Endodermal cell (in vitro differentiated cells): ENCODE data around the gene RNU1-3. TPM values are rescaled to one million over a fixed set of nuclear protein-coding genes. Genes with fewer than 3 reads are reported as not detected.
A peak's percentile ranks its signal among the peaks of the same experiment; 100 is the strongest.
"Not testable (repeated sequence)": the region's sequence is repeated elsewhere in the genome, so short reads cannot be mapped to it uniquely, and the experiment has no call there.

ENCODE experiments used
- DNase-seq: peaks from one replicate; pipeline ENCODE4 v3.0.0-alpha.2; 2017
- H3K27ac ChIP-seq: 2 replicates; pipeline ENCODE4 v1.5.1; 2013; ENCODE audit warnings: mild to moderate bottlenecking, low read depth, low read length, moderate library complexity
- H3K27me3 ChIP-seq: 2 replicates; pipeline ENCODE4 v1.6.1; 2013; ENCODE audit warnings: mild to moderate bottlenecking, low read length, moderate library complexity; ENCODE audit not compliant: insufficient read depth, control insufficient read depth, poor library complexity, severe bottlenecking
- H3K36me3 ChIP-seq: 2 replicates; pipeline ENCODE4 v1.7.0; 2013; ENCODE audit warnings: mild to moderate bottlenecking, low read length, moderate library complexity; ENCODE audit not compliant: control insufficient read depth, insufficient read depth
- H3K4me1 ChIP-seq: one replicate; pipeline ENCODE4 v1.7.0; 2013; ENCODE audit warnings: low read length; ENCODE audit not compliant: control insufficient read depth, insufficient read depth
- H3K4me3 ChIP-seq: 2 replicates; pipeline ENCODE4 v1.5.1; 2013; ENCODE audit warnings: mild to moderate bottlenecking, low read length, moderate library complexity
- H3K9ac ChIP-seq: 2 replicates; pipeline ENCODE4 v1.6.1; 2013; ENCODE audit warnings: mild to moderate bottlenecking, low read length, moderate library complexity; ENCODE audit not compliant: poor library complexity, severe bottlenecking; ENCODE audit errors: extremely low read depth
- H3K9me3 ChIP-seq: 2 replicates; pipeline ENCODE4 v1.6.1; 2013; ENCODE audit warnings: mild to moderate bottlenecking, low read length, moderate library complexity; ENCODE audit not compliant: control insufficient read depth
- H3K27ac Mint-ChIP-seq: 2 replicates; pipeline ENCODE4 v1.8.0; 2020; ENCODE audit warnings: mixed read lengths
- H3K27me3 Mint-ChIP-seq: 2 replicates; pipeline ENCODE4 v1.8.0; 2021; ENCODE audit warnings: mild to moderate bottlenecking, mixed read lengths; ENCODE audit not compliant: insufficient read depth
- H3K36me3 Mint-ChIP-seq: 2 replicates; pipeline ENCODE4 v1.8.0; 2020; ENCODE audit warnings: low read depth, mixed read lengths
- H3K4me1 Mint-ChIP-seq: 2 replicates; pipeline ENCODE4 v1.8.0; 2020; ENCODE audit warnings: mixed read lengths
- H3K4me3 Mint-ChIP-seq: 2 replicates; pipeline ENCODE4 v1.8.0; 2020; ENCODE audit warnings: mild to moderate bottlenecking, moderate library complexity, mixed read lengths
- H3K9me3 Mint-ChIP-seq: 2 replicates; pipeline ENCODE4 v1.8.0; 2020; ENCODE audit warnings: mild to moderate bottlenecking, mixed read lengths
- WGBS, 2 experiments: methylation state at CpG; one replicate each; pipeline versions ENCODE4 v1.1.5 to v1.1.7; 2013; ENCODE audit warnings: missing lambda C conversion rate in 2 of 2, mixed read lengths in 1 of 2; ENCODE audit not compliant: insufficient coverage in 1 of 2, insufficient read length in 1 of 2; 5-methylcytosine and 5-hydroxymethylcytosine counted together
- total RNA-seq, 2 donors: library from RNA; stranded (reverse); fragmentation: NEBNext Ultra II Directional in 1 of 2; extraction: Animal tissue kit (Norgen Biotek cat#: 25700) in 1 of 2; gene quantifications; 2 replicates in 1 of 2; 3 replicates in 1 of 2; pipeline ENCODE4 v1.2.1, GENCODE V29; 2021

The RNU1-3 gene
- total RNA-seq, 2 donors from 2014 or later: 2,483 to 3,611 TPM

DNA sequence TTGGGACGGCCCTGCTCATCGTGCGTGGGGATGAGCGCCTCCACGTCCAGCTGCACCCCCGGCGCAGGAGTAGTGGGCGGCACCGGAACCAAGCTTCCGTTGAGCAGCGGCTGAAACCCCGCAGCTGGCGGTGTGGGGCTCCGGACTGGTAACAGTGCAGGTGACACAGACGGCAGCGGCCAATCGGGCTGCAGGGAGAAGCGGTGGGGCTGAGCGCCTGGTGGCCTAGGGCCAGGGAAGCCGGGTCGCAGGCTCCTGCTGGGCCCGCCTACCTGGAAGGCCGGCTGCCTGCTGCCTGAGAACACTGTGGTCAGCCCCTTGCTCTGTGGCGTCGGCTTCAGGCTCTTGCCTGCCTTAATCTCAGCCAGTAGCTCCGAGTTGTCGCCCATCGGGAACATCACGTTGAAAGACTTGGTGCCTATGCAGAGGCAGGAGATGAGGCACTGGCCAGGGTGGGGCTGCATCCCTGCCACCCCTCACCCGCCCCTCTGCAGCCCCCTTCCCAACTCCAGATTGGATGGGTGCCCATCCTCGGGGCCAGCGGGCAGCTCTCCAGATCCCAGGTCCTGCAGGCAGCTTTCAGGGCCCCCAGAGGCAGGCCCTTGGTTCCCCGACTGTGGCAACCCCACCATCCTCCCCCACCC, 29.9 kb upstream of the RNU1-3 start:
- 65 to 85% methylated on average over 4 to 26 of the region's 33 CpGs for WGBS, 2 experiments
- not testable (repeated sequence) for H3K4me3 ChIP-seq, H3K27ac ChIP-seq, H3K9ac ChIP-seq, H3K27ac Mint-ChIP-seq, H3K4me1 Mint-ChIP-seq, H3K4me3 Mint-ChIP-seq, H3K36me3 ChIP-seq, H3K36me3 Mint-ChIP-seq, H3K4me1 ChIP-seq, H3K9me3 Mint-ChIP-seq, H3K9me3 ChIP-seq
- peaks cover 14% of the 10 kb centered on the region for H3K27me3 Mint-ChIP-seq
- H3K27me3 ChIP-seq: peaks cover 19% of the 10 kb centered on the region
- DNase-seq: peak; percentile 72

DNA sequence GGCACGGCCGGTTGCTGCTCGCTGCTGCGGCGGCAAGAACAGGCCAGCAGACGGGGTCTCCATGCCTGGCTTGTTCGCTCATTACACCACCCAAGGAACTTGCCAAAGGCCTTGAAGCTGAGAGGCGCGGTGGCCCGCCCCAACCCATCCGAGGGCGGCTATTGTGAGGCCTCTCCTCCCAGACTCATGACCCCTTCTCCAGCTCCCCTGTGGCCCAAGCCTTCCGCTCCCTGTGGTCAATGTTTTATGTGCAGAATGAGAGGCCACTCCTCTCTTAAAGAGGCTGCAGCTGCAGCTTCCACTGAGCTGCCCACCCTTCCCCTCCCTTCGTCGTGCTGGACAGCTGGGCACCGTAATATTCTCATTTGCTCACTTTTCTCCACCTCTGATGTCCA, 27.6 kb upstream of the RNU1-3 start:
- H3K27ac ChIP-seq, H3K9me3 Mint-ChIP-seq, H3K4me1 ChIP-seq, H3K36me3 Mint-ChIP-seq, H3K4me1 Mint-ChIP-seq, H3K27ac Mint-ChIP-seq, H3K4me3 Mint-ChIP-seq, DNase-seq, H3K9me3 ChIP-seq, H3K9ac ChIP-seq, H3K36me3 ChIP-seq, H3K4me3 ChIP-seq: not testable (repeated sequence)
- no CpG with 5 or more reads among the region's 16 CpGs for WGBS, 2 experiments
- H3K27me3 ChIP-seq: peaks cover 20% of the 10 kb centered on the region
- peaks cover 12% of the 10 kb centered on the region for H3K27me3 Mint-ChIP-seq

DNA sequence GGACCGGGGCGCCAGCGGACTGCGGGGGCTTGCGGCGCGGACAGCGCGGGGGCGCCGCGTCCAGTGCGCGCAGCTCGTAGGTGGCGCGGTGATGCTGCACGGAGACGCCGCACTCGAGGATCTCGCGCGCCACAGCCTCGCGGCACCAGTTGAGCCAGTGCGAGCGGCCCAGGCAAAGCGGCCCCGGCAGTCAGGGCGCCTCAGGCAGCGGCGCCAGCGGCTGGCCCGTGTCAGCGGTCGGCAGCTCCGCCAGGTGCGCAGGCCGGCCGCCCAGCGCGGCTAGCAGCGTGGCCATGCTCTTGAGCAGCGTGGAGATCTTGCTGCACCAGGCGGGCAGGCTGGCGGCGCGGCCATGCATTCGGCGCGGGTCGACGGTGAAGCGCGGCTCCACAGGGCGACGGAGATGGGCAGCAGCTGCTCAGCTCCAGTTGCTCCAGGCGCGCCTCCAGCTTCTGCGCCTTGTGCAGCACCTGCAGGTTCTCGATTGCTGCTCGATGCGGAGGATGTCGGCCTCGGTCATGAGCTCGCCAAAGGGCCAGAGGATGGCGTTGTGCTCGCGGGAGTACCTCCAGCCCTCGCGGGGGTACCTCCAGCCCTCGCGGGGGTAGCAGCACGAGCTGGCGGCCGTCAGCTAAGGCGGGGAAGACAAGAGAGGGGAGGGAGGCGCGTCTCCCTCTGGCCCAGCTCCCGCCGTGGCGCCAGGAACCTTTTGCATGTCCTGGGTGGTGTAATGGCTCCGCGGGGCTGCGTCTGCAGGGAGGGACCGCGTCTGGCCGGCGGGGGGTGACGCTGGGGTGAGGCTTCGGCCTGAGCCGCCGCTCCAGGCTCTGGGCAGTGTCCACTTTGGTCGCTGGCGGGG, 26.9 kb upstream of the RNU1-3 start:
- H3K36me3 ChIP-seq, H3K4me1 Mint-ChIP-seq, H3K36me3 Mint-ChIP-seq, H3K9me3 ChIP-seq, H3K4me3 ChIP-seq, H3K4me1 ChIP-seq, DNase-seq, H3K4me3 Mint-ChIP-seq, H3K27ac Mint-ChIP-seq, H3K9me3 Mint-ChIP-seq, H3K9ac ChIP-seq, H3K27ac ChIP-seq: not testable (repeated sequence)
- H3K27me3 ChIP-seq: peaks cover 20% of the 10 kb centered on the region
- WGBS, 2 experiments: 1% methylated on average over 25 of the region's 96 CpGs; no CpG with 5 or more reads in 1 of the 2 experiments
- H3K27me3 Mint-ChIP-seq: peaks cover 12% of the 10 kb centered on the region

DNA sequence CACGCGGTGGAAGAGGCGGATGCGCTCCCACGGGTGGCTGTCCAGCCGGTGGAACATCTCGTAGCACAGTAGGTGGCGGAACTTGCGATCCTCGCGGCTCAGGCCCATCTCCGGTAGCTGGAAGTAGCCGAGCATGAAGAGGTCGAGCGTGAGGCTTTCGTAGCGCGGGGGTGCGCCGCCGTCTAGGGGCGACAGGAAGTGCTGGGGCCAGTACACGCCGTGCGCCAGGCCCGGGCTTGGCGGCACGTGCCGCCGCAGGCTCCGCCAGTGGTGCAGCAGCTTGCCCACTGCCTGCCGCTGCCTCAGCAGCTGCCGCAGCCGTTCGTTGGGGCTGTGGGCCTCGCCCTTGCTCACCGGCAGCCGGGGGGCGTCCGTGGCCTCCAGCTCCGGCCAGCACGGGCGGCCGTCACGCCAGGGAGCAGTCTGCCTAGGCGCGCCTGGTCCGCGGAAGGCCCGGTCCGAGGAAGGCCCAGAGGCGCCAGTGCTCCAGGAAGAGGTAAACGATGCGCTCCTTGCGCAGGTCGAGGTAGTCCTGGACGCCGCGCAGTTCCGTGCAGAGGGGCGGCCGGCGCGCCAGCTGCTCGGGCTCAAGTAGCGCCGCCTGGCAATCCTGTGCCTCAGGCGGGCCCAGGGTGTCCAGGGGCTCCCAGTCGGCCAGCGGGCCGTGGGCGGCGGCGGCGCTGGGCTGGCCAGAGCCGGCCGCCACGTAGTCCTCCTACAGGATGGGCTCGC, 26.1 kb upstream of the RNU1-3 start:
- H3K4me1 Mint-ChIP-seq, H3K27me3 Mint-ChIP-seq, H3K9me3 Mint-ChIP-seq, H3K9ac ChIP-seq, H3K4me3 ChIP-seq, H3K27ac Mint-ChIP-seq, H3K36me3 Mint-ChIP-seq, H3K36me3 ChIP-seq, H3K9me3 ChIP-seq, H3K4me3 Mint-ChIP-seq, DNase-seq, H3K4me1 ChIP-seq, H3K27ac ChIP-seq: not testable (repeated sequence)
- 27% methylated on average over 29 of the region's 79 CpGs; no CpG with 5 or more reads in 1 of the 2 experiments for WGBS, 2 experiments
- peaks cover 20% of the 10 kb centered on the region for H3K27me3 ChIP-seq

DNA sequence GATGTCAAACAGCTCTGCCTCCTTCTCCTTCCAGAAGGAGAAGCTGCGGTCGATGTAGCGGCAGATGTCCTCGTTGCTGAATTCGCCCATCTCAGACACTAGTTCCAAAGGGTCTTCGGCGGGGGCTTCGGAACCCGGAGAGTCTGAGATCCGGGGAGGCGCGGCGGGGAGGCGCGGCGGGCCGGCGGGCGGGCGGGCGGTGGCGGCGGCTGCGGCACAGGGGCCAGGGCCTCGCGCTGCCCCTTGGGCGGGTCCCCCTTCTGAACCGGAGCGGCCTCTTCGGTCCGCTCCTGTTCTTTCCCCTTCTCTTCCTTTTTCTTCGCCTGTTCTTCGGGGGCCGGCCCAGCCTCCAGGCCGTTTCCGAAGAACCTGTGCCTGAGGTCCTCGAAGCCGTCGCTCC, 25.5 kb upstream of the RNU1-3 start:
- H3K9ac ChIP-seq, H3K36me3 ChIP-seq, H3K4me3 ChIP-seq, H3K9me3 Mint-ChIP-seq, H3K27ac ChIP-seq, H3K4me1 Mint-ChIP-seq, H3K9me3 ChIP-seq, H3K27ac Mint-ChIP-seq, H3K4me1 ChIP-seq, H3K4me3 Mint-ChIP-seq, H3K27me3 Mint-ChIP-seq, H3K36me3 Mint-ChIP-seq: not testable (repeated sequence)
- peaks cover 20% of the 10 kb centered on the region for H3K27me3 ChIP-seq
- peak; percentile 13 for DNase-seq
- WGBS, 2 experiments: 35% methylated on average over 22 of the region's 39 CpGs; no CpG with 5 or more reads in 1 of the 2 experiments
